Hepatocyte (in vitro differentiated cells): ENCODE data around the gene WLS. TPM values are rescaled to one million over a fixed set of nuclear protein-coding genes. Genes with fewer than 3 reads are reported as not detected.
"Not testable (repeated sequence)": the region's sequence is repeated elsewhere in the genome, so short reads cannot be mapped to it uniquely, and the experiment has no call there.

Source experiments
- DNase-seq: peaks from one replicate; pipeline ENCODE4 v3.0.0-alpha.2; 2016; ENCODE audit warnings: low spot score
- H2AFZ ChIP-seq: fragments of 200-600 bp; sonication (generic); 2 replicates; pipeline ENCODE4 v1.6.0; 2016; ENCODE audit warnings: antibody characterized with exemption, mild to moderate bottlenecking
- H3K27ac ChIP-seq: fragments of 200-600 bp; sonication (generic); 2 replicates; pipeline ENCODE4 v1.5.1; 2016; ENCODE audit warnings: mild to moderate bottlenecking
- H3K27me3 ChIP-seq: fragments of 200-600 bp; sonication (generic); 2 replicates; pipeline ENCODE4 v1.6.1; 2016
- H3K36me3 ChIP-seq: fragments of 200-600 bp; sonication (generic); replicated peaks from 2 replicates; pipeline ENCODE4 v1.5.1; 2016; ENCODE audit warnings: low read depth; ENCODE audit not compliant: insufficient read depth
- H3K4me1 ChIP-seq: fragments of 200-600 bp; sonication (generic); 2 replicates; pipeline ENCODE4 v1.5.1; 2016; ENCODE audit warnings: mild to moderate bottlenecking, moderate library complexity; ENCODE audit not compliant: insufficient read depth
- H3K4me2 ChIP-seq: fragments of 200-600 bp; sonication (generic); 2 replicates; pipeline ENCODE4 v1.6.0; 2016
- H3K4me3 ChIP-seq: fragments of 200-600 bp; sonication (generic); 2 replicates; pipeline ENCODE4 v1.5.1; 2016; ENCODE audit warnings: mild to moderate bottlenecking
- H3K79me2 ChIP-seq: fragments of 200-600 bp; sonication (generic); 2 replicates; pipeline ENCODE4 v1.6.0; 2017; ENCODE audit warnings: mild to moderate bottlenecking
- H3K9me2 ChIP-seq: fragments of 200-600 bp; sonication (generic); replicated peaks from 2 replicates; pipeline ENCODE4 v1.6.0; 2017; ENCODE audit warnings: mild to moderate bottlenecking; ENCODE audit not compliant: insufficient read depth
- H3K9me3 ChIP-seq: fragments of 200-600 bp; sonication (generic); 2 replicates; pipeline ENCODE4 v1.5.1; 2016; ENCODE audit warnings: low read depth, mild to moderate bottlenecking
- H4K20me1 ChIP-seq: fragments of 200-600 bp; sonication (generic); 2 replicates; pipeline ENCODE4 v1.6.0; 2016; ENCODE audit warnings: mild to moderate bottlenecking; ENCODE audit not compliant: insufficient read depth, poor library complexity, severe bottlenecking
- EZH2 ChIP-seq: fragments of 200-600 bp; sonication (generic); IDR thresholded peaks from 2 replicates; pipeline ENCODE4 v1.6.1; 2016; ENCODE audit warnings: antibody characterized with exemption, mild to moderate bottlenecking, borderline replicate concordance
- EZH2phosphoT487 ChIP-seq: fragments of 200-600 bp; sonication (generic); IDR thresholded peaks from one replicate; pipeline ENCODE4 v1.6.1; 2018; ENCODE audit warnings: antibody characterized with exemption, mild to moderate bottlenecking, low read depth, moderate library complexity; ENCODE audit not compliant: unreplicated experiment, severe bottlenecking
- WGBS: methylation state at CpG from one replicate; pipeline ENCODE4 v1.1.6; 2016; ENCODE audit warnings: low lambda C conversion rate; ENCODE audit errors: missing lambda C conversion rate; 5-methylcytosine and 5-hydroxymethylcytosine counted together
- polyA plus RNA-seq: library from polyadenylated mRNA; unstranded; fragments of >200 nt; fragmentation: Nextera tagmentation; extraction: Ambion mirVana; gene quantifications from 2 replicates; pipeline ENCODE4 v1.2.1, GENCODE V29; 2016
- total RNA-seq: library from RNA; depleted of rRNA; stranded (reverse); fragments of >200 nt; gene quantifications from 2 replicates; pipeline ENCODE4 v1.2.3, GENCODE V29; 2014
- TF ChIP-seq, protein P1 (sequence below): fragments of 200-600 bp; sonication (generic); IDR thresholded peaks from 2 replicates; pipeline ENCODE4 v1.5.1; 2016; ENCODE audit warnings: antibody characterized with exemption, mild to moderate bottlenecking; ENCODE audit not compliant: poor library complexity

WLS gene
- total and polyA plus RNA-seq, 2 experiments from 2014 or later: 79.9 to 102 TPM

DNA sequence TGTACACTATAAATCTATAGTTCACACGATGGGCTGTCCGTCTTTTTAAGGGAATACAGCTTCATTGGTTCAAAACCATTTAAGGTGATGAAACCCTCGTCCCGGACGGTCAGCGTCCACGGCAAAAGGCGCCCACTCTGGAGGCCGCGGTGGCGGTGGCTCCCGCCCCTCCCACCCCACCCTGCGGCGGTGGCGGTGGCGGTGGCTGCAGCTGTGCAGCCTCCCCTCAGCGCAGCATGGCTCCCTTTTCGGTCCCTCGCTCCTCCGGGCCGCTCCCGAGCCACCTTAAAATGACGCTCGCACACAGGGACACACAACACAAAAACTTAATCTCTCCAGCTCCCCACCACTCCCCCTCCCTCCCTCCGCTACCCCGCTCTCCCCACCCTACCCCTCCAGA, 69.1 kb downstream of the WLS start:
- Histone ChIP-seq H4K20me1 (peaks cover 3% of the 10 kb centered on the region), H3K9me3 (no peaks in the 10 kb centered on the region), H3K27ac (no peak overlapping the region), H3K4me2 (no peak overlapping the region), H3K9me2 (no peaks in the 10 kb centered on the region), H3K36me3 (no peaks in the 10 kb centered on the region), H3K27me3 (no peaks in the 10 kb centered on the region), H3K4me1 (no peaks in the 10 kb centered on the region), H3K4me3 (no peak overlapping the region), H3K79me2 (peaks cover 4% of the 10 kb centered on the region), H2AFZ (no peak overlapping the region)
- 96% methylated on average over 16 of the region's 26 CpGs for WGBS
- DNase-seq: no peak
- TF ChIP-seq, protein P1, sequence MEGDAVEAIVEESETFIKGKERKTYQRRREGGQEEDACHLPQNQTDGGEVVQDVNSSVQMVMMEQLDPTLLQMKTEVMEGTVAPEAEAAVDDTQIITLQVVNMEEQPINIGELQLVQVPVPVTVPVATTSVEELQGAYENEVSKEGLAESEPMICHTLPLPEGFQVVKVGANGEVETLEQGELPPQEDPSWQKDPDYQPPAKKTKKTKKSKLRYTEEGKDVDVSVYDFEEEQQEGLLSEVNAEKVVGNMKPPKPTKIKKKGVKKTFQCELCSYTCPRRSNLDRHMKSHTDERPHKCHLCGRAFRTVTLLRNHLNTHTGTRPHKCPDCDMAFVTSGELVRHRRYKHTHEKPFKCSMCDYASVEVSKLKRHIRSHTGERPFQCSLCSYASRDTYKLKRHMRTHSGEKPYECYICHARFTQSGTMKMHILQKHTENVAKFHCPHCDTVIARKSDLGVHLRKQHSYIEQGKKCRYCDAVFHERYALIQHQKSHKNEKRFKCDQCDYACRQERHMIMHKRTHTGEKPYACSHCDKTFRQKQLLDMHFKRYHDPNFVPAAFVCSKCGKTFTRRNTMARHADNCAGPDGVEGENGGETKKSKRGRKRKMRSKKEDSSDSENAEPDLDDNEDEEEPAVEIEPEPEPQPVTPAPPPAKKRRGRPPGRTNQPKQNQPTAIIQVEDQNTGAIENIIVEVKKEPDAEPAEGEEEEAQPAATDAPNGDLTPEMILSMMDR: no peak
- TF ChIP-seq EZH2 (no peak), EZH2phosphoT487 (no peak)

DNA sequence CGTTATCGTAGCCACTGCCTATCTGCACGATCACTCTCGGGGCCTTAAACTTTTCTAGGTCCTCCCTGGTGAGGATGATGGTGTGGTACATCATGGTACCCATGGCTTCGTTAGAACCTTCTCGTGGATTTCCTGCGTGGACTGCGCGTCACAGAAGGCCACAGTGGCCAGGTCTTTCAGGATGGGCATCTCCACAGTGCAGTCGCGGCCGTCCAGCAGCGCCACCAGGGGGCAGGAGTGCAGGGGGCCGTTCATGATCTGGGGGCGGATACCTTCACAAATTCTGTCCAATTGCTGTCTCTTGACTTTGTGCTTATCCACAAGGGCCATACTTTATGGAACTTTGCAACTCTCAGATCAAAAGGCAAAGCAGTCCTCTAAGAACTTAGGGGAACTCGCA, 69.6 kb downstream of the WLS start:
- no peak overlapping the region for H2AFZ ChIP-seq
- 89% methylated on average over 16 of the region's 16 CpGs for WGBS
- H3K27me3 ChIP-seq: no peaks in the 10 kb centered on the region
- no peaks in the 10 kb centered on the region for H3K4me1 ChIP-seq
- no peak overlapping the region for H3K4me3 ChIP-seq
- H3K9me2 ChIP-seq: no peaks in the 10 kb centered on the region
- H3K36me3 ChIP-seq: no peaks in the 10 kb centered on the region
- H3K79me2 ChIP-seq: peaks cover 3% of the 10 kb centered on the region
- TF ChIP-seq, protein P1: no peak
- TF ChIP-seq EZH2 (no peak), EZH2phosphoT487 (no peak)
- H3K4me2 ChIP-seq: no peak overlapping the region
- peaks cover 3% of the 10 kb centered on the region for H4K20me1 ChIP-seq
- H3K27ac ChIP-seq: no peak overlapping the region
- DNase-seq: no peak
- H3K9me3 ChIP-seq: no peaks in the 10 kb centered on the region

DNA sequence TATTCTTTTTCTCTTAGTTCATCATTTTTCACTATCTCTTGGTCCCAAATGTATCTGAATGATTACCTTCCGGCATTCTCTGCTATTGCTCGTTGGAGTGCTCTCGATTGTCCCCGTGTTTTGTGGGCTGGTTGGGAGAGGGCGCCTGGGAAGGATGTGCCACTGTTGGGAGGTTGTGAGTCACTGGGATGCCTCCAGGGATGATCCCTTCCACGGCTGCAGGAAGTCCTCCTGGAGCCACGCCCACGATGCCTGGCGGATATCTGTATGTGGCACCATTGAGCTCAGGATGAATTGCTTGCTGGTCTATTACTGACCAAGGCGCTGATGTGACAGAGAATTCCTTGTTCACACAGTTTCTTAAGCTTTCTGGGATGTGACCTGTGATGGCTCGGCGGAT, 70.7 kb downstream of the WLS start:
- DNase-seq, H3K27ac ChIP-seq, H3K79me2 ChIP-seq, H4K20me1 ChIP-seq, H3K4me1 ChIP-seq, H3K4me3 ChIP-seq, H2AFZ ChIP-seq, H3K4me2 ChIP-seq, H3K9me3 ChIP-seq, H3K27me3 ChIP-seq, H3K36me3 ChIP-seq, H3K9me2 ChIP-seq: not testable (repeated sequence)
- 93% methylated on average over 12 of the region's 12 CpGs for WGBS

DNA sequence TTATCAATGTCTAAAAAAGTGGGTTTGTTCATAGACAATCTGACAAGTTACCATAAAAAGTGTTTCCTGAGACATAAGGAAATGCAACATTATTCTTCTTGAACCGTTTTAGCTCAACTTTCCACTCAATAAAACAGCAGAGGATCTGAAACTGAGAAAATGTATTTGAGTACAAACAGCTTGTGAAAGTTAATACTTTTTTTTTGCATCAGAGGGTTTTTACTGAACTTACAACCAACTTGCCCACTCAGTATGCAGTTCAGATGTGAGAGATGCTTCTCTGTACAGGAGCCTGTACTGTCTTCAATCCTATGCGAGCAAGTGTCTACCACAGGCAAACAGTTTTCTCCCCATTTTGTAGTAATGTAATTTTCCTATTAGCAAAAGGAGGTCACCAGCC, 71.4 kb downstream of the WLS start:
- not testable (repeated sequence) for H3K27ac ChIP-seq, H4K20me1 ChIP-seq, H3K9me2 ChIP-seq, H3K4me1 ChIP-seq, H2AFZ ChIP-seq, DNase-seq, H3K4me2 ChIP-seq, H3K9me3 ChIP-seq, H3K79me2 ChIP-seq, H3K4me3 ChIP-seq, H3K36me3 ChIP-seq, H3K27me3 ChIP-seq
- 80% methylated on average over 2 of the region's 2 CpGs for WGBS

DNA sequence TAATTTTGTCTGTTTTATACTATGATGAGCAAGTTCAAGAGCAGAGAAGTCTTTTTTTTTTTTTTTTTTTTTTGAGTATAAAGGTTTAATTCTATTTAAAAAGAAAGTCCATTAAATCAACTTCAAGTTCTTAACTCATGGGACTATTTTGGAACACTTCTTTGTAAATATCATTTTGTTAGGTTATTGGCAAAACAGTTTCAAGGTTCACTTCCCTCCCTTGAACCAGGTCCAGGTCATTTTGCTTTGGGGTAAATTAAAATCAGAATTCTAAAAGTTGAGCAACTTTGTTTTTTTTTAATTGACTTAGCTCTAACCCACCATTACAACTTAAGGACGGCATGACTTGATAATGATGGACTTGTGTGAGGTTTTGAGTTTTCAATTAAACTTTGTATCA, 72.3 kb downstream of the WLS start:
- peaks cover 3% of the 10 kb centered on the region for H3K79me2 ChIP-seq
- TF ChIP-seq EZH2phosphoT487 (no peak), EZH2 (no peak)
- TF ChIP-seq, protein P1: no peak

More for the DNA sequence above, 72.3 kb downstream of the WLS start:
- H3K9me3 ChIP-seq: no peaks in the 10 kb centered on the region
- H3K4me2 ChIP-seq: no peak overlapping the region
- H4K20me1 ChIP-seq: peaks cover 3% of the 10 kb centered on the region
- no peaks in the 10 kb centered on the region for H3K36me3 ChIP-seq
- no peak overlapping the region for H3K27ac ChIP-seq
- no peaks in the 10 kb centered on the region for H3K27me3 ChIP-seq
- no peaks in the 10 kb centered on the region for H3K9me2 ChIP-seq
- no peaks in the 10 kb centered on the region for H3K4me1 ChIP-seq
- WGBS: 80% methylated on average over 1 of the region's 1 CpG
- no peak for DNase-seq
- no peak overlapping the region for H3K4me3 ChIP-seq
- H2AFZ ChIP-seq: no peak overlapping the region
